Retinal pigment epithelial cell (primary cell): ENCODE data around the gene FXR2.
A peak's percentile ranks its signal among the peaks of the same experiment; 100 is the strongest.

Experiments used
- DNase-seq: peaks from one replicate; pipeline ENCODE4 v3.0.0-alpha.2; 2010; ENCODE audit warnings: low read depth
- H3K4me3 ChIP-seq: 2 replicates; pipeline ENCODE4 v1.5.1; 2011; ENCODE audit warnings: mild to moderate bottlenecking, low read length, control low read depth, moderate library complexity
- TF ChIP-seq, protein P1 (sequence below): conservative IDR thresholded peaks from 2 replicates; pipeline ENCODE4 v1.5.1; 2011; ENCODE audit warnings: low read depth, low read length, control low read depth, inconsistent platforms

The FXR2 gene

DNA sequence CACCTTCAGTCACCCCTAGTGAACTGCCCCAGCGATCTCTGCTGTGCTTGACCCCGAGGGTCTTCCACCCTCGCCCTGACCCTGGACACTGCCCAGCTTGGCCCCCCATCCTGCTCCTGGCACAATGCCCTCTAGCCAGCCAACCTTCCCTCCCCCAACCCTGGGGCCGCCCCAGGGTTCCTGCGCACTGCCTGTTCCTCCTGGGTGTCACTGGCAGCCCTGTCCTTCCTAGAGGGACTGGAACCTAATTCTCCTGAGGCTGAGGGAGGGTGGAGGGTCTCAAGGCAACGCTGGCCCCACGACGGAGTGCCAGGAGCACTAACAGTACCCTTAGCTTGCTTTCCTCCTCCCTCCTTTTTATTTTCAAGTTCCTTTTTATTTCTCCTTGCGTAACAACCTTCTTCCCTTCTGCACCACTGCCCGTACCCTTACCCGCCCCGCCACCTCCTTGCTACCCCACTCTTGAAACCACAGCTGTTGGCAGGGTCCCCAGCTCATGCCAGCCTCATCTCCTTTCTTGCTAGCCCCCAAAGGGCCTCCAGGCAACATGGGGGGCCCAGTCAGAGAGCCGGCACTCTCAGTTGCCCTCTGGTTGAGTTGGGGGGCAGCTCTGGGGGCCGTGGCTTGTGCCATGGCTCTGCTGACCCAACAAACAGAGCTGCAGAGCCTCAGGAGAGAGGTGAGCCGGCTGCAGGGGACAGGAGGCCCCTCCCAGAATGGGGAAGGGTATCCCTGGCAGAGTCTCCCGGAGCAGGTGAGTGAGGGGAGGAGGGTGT, 56.0 kb downstream of the FXR2 start, which contains the start of gene TNFSF13:
TSS of gene TNFSF13 (plus strand) at position 207 of the 776 bp plus-strand sequence. CDS start at position 497, 290 bp downstream.
- TF ChIP-seq, protein P1, sequence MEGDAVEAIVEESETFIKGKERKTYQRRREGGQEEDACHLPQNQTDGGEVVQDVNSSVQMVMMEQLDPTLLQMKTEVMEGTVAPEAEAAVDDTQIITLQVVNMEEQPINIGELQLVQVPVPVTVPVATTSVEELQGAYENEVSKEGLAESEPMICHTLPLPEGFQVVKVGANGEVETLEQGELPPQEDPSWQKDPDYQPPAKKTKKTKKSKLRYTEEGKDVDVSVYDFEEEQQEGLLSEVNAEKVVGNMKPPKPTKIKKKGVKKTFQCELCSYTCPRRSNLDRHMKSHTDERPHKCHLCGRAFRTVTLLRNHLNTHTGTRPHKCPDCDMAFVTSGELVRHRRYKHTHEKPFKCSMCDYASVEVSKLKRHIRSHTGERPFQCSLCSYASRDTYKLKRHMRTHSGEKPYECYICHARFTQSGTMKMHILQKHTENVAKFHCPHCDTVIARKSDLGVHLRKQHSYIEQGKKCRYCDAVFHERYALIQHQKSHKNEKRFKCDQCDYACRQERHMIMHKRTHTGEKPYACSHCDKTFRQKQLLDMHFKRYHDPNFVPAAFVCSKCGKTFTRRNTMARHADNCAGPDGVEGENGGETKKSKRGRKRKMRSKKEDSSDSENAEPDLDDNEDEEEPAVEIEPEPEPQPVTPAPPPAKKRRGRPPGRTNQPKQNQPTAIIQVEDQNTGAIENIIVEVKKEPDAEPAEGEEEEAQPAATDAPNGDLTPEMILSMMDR: no peak
- peak within 1 kb of the TSS; percentile 12 for H3K4me3 ChIP-seq
- DNase-seq: no peak

DNA sequence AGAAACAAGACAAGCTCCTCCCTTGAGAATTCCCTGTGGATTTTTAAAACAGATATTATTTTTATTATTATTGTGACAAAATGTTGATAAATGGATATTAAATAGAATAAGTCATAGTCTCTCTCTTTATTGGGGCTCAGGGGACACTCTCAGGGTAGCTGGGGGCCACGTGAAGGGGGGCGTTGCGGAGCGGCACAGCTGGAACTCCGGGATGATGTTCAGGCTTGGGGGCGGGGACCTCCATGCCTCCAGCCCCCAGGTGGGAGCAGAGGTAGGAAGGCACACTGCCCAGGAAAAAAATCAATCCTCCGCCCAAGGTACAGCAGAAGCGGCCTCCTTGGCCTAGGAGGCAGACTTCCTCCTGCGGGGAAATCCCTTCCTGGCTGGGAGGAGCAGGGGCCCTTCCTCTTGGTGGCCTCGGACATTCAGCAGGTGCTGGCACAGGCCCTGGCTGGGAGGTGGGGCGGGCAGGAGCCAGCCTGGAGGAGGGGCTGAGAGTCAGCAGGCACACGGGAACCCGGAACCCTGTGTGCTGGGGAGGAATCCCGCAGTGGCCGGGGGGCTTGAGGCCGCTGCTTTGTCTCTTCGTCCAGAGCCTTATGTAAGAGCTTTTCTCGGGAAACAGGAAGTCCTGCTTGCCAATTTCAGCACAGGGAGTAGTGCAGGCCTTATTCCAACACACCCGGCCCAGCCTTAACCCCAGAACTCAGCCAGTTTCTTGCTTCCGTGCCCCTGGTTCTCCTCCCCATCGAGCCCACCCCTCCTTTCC, 56.7 kb downstream of the FXR2 start:
- peak; percentile 43 for DNase-seq
- TF ChIP-seq, protein P1: no peak
- H3K4me3 ChIP-seq: peak overlapping the region; percentile 12

DNA sequence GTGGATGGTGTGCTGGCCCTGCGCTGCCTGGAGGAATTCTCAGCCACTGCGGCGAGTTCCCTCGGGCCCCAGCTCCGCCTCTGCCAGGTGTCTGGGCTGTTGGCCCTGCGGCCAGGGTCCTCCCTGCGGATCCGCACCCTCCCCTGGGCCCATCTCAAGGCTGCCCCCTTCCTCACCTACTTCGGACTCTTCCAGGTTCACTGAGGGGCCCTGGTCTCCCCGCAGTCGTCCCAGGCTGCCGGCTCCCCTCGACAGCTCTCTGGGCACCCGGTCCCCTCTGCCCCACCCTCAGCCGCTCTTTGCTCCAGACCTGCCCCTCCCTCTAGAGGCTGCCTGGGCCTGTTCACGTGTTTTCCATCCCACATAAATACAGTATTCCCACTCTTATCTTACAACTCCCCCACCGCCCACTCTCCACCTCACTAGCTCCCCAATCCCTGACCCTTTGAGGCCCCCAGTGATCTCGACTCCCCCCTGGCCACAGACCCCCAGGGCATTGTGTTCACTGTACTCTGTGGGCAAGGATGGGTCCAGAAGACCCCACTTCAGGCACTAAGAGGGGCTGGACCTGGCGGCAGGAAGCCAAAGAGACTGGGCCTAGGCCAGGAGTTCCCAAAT, 57.4 kb downstream of the FXR2 start:
- TF ChIP-seq, protein P1: peak; percentile 1
- DNase-seq: no peak
- H3K4me3 ChIP-seq: no peak overlapping the region

DNA sequence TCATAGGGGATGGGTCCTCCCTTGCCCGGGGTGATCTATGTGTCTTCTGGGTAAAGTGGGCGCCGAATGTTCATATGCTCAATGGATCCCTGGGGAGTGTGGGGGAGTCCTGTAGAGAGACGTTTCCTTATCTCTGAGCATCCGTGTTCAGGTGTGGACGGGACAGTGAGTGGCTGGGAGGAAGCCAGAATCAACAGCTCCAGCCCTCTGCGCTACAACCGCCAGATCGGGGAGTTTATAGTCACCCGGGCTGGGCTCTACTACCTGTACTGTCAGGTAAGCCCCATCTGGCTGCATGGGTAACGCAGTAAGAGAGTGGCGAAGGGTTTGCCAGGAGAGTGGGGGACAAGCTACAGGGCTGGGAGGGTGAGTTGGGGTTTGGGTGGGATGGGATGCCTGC, 58.1 kb downstream of the FXR2 start:
- no peak for DNase-seq

DNA sequence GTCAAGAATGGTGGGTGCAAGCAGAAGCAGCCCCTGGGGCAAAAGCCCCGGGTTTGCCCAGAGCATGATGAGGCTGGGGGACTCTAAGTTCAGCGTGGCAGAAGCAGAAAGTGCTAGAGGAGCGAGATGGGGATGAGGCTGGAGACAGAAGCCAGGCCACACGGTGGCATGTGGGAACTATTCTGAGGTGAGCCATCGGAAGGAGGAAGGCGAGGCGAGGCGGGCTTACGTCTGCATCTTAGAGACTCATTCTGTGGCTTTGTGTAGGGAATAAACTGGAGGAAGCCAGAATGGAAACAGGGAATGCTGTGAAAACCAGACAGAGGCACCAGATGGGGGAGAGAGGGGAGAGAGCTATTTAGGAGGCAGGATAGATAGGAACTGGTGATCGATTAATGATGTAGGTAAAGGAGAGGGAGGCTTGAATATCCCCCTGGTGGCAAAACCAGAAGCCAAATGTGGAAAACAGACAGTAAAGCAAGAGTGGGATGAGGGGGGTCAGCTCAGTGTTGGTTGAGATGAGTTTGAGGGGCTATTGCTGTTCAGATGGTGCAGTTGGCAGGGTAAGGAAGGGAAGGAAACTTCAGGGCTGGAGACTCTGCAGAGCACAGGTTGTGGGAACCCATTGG, 59.3 kb downstream of the FXR2 start:
- H3K4me3 ChIP-seq: no peak overlapping the region
- DNase-seq: no peak
- TF ChIP-seq, protein P1: peak; percentile 31

More for the DNA sequence above, 58.1 kb downstream of the FXR2 start:
- no peak overlapping the region for H3K4me3 ChIP-seq
- TF ChIP-seq, protein P1: no peak

DNA sequence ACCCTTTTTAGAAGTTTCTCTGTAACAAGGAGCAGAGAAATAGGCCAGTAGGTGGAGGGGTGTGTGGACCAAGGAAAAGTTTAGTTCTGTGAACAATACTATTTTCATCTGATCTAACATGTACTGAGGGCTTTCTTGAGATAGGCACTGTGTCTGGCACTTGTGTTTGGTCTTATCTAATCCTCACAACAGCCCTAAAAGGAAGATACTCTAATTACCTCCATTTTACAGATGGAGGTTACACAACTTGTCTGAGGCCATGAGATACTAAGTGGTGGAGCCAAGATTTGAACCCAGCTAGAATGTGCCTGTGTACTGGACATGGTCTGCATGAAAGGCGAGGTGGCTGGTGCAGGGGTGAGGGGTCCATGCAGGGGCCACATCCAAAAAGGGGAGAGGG, 61.3 kb downstream of the FXR2 start:
- DNase-seq: no peak
- no peak overlapping the region for H3K4me3 ChIP-seq
- TF ChIP-seq, protein P1: no peak
